Activated CD4-positive, CD25-positive, alpha-beta regulatory T cell treated with anti-CD3 and anti-CD28 coated beads, Interleukin-2, amount 50 U/mL, for 24 hours (primary cell): Measurements from ENCODE around the gene SLC27A2.
"Not testable (repeated sequence)": the region's sequence is repeated elsewhere in the genome, so short reads cannot be mapped to it uniquely, and the experiment has no call there.

Experiments used
- ATAC-seq, 2 donors: fragments of 150-1000 bp; cut with Tn5 transposase; one replicate each; pipeline ENCODE4 v1.10.0; 2021; ENCODE audit warnings: mild to moderate bottlenecking in 1 of 2, moderate library complexity in 1 of 2

SLC27A2 gene

DNA sequence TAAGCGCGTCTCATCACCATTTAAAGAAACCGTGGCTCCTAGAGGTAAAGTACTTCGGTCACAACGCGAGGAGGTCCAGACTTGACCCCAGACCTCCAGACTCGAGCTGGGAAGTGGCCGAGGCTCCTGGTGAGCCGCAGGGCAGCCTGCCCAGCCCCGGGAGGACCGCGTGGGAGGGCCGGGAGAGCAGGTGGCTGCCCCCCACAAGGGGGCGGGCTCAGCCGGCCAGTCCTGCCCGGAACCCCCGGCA lies at the start of gene SLC27A2:
Gene SLC27A2, plus strand, starts transcription at position 228 of the 250 bp plus-strand sequence. CDS start 232 bp downstream, outside the sequence.
- ATAC-seq: no peak

DNA sequence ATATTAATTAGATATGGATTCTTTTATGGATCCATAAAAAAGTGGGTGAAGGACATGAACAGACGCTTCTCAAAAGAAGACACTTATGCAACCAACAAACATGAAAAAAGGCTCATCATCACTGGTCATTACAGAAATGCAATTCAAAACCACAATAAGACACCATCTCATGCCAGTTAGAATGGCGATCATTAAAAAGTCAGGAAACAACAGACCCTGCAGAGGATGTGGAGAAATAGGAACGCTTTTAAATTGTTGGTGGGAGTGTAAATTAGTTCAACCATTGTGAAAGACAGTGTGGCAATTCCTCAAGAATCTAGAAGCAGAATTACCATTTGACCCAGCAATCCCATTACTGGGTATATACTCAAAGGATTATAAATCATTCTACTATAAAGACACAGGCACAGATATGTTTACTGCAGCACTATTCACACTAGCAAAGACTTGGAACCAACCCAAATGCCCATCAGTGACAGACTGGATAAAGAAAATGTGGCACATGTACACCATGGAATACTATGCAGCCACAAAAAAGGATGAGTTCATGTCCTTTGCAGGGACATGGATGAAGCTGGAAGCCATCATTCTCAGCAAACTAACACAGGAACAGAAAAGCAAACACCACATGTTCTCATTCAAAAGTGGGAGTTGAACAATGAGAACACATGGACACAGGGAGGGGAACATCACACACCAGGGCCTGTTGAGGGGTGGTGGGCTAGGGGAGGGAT lies 49.6 kb upstream of the SLC27A2 start:
- not testable (repeated sequence) for ATAC-seq

DNA sequence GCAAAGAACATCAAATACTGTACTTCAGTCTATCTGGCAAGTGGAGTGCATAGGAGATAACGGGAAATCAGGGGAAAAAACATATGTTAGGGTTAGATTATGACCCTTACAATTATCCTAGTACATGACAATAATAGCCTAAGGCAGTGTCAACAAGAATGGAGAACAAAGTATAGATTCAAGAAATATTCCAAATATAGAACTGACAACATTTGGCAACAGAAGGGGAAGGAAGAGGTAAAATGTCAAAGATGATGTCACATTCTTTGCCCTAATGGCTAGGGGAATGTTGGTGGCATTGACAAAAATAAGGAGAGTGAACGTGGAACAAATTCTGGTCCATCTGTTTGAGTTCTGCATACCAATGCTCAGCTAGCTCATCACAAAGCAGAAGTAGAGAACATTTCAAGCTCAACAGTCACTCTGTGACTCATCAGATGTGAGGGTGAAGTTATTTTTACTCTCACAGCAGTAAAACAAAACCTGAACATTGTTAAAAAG lies 47.4 kb upstream of the SLC27A2 start:
- peak in 1 of 2 donors; percentile 39 for ATAC-seq

DNA sequence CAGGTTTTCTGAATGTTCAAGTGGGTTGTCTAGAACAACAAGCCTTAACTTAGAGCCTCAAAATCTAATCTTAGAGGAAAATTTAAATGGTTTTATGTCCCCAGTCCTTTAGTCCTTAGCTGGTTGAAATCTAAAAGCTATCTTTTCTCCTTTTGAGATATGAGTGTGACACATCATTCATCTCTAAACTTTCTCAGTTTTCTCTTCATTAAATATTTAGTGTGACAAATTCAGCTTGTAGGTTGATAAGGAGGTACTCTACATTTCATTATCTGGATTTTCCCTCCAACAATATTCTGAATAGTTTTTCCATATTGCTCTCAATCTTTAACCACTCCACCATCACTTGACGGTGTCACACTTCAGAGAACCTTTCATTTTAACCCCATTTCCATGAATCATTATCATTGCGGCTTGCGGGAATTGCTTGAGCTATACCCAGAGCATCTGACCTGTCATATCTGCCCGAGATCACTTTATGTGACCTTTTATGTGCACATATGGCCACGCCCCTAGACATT lies 46.9 kb upstream of the SLC27A2 start:
- ATAC-seq: peak; percentile 75 to 78

DNA sequence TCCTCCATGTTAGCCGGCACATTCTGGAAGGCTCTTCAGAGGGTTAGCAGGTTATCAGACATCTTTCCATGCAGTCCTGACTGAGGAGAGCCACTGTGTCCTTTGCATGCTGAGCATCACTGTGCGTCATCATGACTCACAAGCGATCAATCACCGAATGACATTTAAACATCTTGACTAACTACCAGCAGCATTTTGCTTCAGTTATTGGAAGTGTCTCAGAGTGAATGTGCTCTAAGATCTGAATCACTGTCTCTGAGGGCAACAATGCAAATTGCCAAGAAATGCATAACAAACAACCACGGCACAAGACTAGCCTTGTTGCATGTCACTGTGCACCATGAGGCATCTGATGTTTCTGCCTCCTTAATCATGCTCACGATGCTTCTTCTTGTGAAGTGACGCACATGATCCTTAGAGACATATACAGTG lies 44.6 kb upstream of the SLC27A2 start:
- peak; percentile 72 to 74 for ATAC-seq

DNA sequence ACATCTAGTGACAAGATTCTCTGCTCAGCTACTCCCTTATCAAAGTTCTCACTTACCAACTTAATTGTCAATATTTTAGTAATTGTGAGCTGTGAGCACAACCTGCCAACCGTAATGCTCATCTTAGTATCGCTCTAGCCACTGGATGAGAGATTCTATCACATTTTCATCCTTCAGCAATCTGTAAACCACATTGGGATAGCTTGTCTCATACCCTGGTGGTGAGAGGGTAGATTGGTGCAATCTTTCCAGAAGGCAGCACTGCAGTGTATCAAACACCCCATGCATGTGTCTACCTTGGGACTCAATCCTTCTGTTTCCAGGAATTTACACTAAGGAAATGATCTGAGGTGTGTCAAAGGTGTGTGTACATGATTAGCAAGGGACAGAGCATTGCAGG lies 44.1 kb upstream of the SLC27A2 start:
- ATAC-seq: no peak

DNA sequence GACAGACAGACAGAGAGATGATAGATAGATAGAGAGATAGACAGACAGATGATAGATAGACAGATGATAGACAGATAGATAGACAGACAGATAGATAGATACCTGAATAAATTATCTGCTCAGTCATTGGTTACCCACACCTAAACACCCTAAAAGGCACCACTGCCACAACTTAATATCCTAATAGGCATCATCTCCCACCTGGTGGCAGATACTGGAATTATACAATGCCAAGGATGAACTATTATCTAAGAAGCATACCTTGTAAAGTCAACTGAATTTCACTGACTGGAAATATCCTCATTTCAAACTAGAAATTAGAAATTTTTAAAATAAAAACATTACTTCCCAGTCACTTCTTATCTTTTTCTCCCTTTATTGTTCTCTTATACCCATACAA lies 43.6 kb upstream of the SLC27A2 start:
- ATAC-seq: no peak

DNA sequence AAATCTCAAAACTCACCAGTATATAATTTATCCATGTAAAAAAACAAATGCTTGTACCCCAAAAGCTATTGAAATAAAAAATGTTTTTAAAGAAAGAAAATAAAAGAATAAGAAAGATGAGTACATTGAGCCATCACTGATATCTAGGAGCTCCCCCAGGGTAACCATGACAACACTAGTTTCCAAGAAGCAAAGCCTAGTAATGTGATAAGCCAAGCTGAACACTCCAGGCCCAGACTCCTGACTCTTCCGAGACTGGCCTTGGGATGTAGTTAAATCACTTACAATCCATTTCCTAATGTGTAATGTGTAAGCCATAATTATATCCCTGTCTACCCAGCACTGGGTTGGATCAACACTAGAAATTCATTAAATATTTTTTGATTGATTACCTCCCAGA lies 41.9 kb upstream of the SLC27A2 start:
- no peak for ATAC-seq

DNA sequence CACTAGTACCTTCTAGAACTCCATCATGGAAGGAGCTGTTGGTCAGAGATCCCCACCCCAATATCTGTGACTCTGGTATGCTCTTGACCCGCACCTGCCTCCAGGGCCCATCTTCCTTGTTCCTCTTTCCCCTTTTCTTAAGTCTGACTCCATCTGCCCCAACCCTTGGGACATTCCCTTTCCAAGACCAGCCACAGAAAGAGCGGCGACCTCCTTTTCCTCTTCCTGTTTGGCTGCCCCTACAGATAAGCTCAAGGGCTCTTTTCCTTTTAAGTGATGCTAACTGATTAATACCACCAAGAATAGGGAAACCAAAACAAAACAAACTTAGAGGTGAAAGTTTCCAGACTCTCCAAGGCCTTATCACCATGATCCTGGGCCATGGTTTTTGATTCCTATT lies 41.0 kb upstream of the SLC27A2 start:
- no peak for ATAC-seq

DNA sequence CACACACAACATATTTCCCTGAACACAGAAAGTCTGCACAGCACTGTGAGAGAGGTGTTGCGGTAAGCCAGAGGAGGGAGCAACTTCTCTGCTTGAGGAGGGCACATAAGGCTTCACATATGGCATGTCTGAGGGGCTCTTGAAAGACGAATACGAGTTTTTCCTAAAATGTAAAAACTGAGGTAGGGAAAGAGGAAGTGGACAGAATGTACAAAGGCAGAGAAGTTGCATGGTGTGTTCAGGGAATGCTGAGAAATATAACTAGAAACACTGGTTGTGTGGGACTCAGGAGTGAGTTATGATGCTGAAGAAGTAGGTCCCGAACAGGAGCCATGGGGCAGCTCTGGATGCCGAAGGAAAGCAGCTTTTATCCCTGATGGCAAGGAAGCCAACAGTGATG lies 40.1 kb upstream of the SLC27A2 start:
- ATAC-seq: no peak

DNA sequence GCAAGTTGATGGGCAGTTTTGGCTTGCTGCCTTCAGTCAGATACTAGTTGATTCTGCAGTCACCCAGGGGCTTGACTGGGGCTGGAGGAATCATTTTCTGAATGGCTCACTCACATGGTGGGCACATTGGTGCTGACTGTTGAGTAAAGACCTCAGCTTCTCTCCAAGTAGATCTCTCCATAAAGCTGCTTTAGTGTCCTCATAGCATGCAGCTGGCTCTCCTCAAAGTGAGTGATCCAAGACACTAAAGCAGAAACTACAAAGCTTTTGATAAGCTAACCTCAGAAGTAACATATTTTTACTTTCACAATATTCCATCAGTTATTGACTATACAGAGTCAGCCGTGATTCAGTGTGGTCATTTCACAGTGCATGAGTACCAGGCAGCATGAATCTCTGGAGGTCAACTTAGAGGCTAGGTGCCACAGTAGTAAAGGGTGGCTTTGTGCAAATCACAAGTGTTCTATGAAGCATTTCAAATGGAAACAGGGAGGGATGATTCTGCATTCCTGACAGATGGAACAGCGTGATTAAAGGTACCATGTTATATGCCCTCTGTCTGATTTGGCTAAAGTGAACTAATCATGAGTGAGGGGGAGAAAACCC lies 38.6 kb upstream of the SLC27A2 start:
- peak in 1 of 2 donors; percentile 37 for ATAC-seq

DNA sequence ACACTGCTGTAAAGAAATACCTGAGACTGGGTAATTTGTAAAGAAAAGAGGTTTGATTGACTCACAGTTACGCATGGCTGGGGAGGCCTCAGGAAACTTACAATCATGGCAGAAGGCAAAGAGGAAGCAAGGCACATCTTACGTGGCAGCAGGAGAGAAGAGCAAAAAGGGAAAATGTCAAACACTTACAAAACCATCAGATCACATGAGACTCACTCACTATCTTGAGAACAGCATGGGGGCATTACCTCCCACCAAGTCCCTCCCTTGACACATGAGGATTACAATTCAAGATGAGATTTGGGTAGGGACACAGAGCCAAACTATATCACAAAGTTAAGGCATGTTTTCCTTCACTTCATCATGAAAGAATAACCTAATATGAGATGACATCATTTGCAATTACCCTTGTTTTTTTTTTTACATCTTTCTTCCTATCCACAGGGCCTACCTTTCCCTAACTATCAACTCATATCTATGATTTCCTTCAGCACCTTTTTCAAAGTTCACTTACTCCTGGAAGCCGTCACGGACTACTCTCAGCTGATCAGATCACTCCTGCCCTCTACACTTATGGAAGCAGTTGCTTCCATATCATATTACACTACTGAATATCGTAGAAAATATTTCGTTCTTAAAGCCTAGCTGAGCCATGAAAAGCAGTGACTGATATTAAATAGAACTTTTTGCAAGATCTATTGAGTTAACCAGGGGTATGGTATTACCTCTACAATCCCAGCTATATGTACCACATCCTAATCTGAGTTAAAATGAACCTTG lies 37.5 kb upstream of the SLC27A2 start:
- no peak for ATAC-seq

DNA sequence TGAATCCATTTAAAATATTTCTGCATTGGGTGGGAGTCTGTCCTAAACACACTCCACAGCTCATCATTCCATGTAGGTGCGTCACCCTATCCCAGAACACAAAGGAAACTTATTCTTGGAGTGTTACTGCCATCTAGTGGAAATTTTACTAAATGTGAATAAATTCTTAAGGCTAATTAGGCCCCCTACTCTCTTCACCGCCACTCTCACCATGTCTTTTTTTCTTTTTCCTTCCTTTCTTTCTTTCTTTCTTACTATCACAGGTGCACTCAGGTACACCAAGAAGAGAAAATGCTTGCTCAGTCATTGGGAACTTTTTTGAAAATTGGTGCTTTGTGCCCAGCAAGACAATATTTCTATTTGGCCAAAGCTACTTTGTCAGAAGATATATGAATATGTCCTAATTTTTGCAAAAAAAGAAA lies 36.5 kb upstream of the SLC27A2 start:
- ATAC-seq: peak; percentile 18 to 55

DNA sequence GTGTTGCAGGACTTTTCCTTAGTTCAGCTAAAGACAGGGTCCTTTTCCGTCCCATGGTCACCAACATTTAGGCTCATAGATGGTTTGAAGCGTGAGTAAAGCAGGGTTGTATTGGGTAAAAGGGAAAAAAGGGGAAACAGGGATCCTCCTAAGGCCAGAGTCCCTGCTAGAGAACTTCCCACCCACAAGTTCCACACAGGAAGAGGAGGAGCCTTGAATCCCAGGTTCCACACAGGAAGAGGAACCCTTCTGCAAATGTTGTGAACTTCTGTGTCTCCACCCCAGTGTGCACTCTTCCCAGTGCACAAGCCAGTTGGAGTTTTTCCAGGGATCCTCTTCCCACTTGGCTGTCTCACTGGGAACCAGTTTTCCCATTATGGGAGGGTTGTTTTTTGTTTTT lies 35.4 kb upstream of the SLC27A2 start:
- no peak for ATAC-seq

DNA sequence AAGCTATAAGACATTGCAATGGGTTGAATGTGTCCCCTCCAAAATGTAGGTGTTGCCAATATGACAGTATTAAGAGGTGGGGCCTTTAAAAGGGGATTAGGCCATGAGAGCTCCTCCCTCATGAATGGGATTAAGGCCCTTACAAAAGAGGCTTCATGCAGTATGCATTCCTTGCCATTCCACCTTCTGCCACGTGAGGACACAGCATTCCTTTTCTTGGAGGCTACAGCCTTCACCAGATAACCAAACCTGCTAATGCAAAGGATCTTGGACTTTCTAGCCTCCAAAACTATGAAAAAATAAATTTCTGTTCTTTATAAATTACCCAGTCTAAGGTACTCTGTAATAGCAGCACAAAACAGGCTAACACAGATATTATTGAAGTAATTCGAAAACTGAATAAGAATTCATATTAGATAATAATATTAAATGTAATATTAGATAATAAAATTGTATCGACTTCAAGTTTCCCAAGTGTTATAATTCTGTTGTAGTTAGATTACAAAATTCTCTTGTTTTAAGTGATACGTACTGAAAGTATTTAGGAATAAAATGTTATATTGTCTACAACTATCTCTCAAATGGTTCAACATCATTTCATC lies 33.5 kb upstream of the SLC27A2 start:
- ATAC-seq: no peak

DNA sequence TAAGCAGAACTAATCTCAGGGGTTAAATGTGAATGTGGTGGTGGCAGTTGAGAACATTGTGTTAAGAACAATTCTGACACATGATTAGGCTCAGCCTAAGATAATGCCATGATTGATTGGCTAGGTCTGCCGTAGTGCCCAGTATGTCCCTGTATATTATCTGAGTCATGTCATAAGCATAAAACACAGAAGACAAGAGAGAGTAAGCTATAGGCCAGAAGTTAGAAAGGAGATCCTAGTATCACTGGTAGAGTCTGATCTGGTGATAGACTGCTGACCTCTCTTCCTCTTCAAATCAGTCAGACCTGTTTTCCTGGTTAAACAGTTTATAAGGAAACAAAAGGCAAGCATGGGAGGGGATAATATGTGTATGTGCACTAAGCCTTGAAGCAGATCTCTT lies 32.9 kb upstream of the SLC27A2 start:
- ATAC-seq: no peak

DNA sequence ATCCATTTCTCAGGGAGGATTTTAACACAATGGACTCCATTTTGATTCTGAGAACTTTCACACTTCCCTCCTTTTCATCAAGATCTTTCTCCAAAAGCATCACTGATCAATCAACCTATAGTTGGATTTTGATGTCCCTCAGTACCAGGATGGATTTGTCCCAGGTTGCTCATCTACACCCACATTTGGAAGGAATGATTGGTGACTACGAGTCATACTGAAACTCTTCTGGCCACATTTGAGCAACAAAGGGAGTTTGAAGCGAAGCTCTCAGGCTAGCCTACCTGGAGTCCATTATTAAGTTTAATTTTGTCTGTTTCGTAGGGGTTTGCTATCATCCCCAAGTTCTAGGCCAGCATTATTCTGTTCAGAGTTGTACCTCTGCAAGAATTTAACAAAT lies 31.6 kb upstream of the SLC27A2 start:
- no peak for ATAC-seq

DNA sequence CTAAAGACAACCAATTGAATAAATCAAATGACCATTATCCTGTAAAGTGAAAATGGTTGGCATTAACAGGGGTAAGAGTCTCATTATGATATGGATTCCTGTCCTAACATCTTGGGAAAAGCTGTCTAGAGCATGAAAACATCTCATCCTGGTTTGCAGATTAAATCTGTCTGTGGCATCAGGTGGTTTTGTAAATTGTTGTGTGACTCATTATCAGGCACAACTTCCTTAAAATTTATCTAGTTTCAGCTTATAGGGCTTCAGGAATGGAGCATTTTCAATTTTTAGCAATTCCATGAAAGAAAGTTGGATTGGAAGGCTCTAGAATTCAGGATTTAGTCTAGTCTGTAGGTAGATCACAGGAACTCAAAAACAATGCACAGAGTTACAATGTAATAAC lies 31.1 kb upstream of the SLC27A2 start:
- no peak for ATAC-seq

DNA sequence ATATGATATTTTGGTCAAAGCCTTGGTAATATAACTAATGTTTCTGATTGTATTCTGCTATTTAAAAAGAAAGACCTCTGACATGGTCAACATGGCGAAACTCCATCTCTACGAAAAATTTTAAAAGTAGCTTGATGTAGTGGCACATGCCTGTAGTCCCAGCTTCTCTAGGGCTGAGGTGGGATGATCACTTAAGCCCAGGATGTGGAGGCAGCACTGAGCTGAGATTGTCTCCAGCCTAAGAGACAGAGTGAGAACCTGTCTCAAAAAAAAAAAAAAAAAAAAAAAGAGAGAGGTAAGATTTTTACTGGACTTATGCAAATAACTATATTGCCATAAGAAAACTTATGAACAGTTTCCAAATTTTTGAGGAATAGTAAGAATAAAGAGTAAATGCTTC lies 30.5 kb upstream of the SLC27A2 start:
- ATAC-seq: no peak

DNA sequence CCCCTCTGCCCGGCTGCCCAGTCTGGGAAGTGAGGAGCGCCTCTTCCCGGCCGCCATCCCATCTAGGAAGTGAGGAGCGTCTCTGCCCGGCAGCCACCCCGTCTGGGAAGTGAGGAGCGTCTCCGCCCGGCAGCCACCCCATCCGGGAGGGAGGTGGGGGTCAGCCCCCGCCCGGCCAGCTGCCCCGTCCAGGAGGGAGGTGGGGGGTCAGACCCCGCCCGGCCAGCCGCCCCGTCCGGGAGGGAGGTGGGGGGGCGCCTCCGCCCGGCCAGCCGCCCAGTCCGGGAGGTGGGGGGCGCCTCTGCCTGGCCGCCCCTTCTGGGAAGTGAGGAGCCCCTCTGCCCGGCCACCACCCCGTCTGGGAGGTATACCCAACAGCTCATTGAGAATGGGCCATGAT lies 23.8 kb upstream of the SLC27A2 start:
- ATAC-seq: not testable (repeated sequence)

DNA sequence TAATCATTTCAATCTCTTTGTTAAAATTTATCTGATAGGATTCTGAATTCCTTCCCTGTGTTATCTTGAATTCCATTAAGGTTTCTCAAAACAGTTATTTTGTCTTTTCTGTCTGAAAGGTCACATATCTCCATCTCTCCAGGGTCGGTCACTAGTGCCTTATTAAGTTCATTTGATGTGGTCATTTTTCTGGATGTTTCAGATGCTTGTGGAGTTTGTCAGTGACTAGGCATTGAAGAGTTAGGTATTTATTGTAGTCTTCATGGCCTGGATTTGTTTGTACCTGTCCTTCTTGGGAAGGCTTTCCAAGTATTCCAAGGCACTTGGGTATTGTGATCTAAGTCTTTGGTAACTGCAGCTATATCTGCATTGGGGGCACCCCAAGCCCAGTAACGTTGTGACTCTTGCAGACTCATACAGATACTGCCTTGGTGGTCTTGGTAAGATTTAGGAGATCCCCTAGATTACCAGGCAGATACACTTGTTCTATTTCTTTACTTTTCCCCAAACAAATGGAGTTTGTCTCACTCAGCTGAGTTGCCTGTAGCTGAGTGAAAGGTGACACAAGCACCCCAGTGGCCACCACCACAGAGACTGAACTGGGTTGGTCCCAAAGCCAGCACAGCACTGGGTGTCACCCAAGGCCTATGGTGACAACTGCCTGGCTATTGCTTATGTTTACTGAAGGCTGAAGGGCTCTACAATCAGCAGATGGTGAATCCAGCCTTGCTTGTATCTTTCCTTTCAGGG lies 18.9 kb upstream of the SLC27A2 start:
- no peak for ATAC-seq

DNA sequence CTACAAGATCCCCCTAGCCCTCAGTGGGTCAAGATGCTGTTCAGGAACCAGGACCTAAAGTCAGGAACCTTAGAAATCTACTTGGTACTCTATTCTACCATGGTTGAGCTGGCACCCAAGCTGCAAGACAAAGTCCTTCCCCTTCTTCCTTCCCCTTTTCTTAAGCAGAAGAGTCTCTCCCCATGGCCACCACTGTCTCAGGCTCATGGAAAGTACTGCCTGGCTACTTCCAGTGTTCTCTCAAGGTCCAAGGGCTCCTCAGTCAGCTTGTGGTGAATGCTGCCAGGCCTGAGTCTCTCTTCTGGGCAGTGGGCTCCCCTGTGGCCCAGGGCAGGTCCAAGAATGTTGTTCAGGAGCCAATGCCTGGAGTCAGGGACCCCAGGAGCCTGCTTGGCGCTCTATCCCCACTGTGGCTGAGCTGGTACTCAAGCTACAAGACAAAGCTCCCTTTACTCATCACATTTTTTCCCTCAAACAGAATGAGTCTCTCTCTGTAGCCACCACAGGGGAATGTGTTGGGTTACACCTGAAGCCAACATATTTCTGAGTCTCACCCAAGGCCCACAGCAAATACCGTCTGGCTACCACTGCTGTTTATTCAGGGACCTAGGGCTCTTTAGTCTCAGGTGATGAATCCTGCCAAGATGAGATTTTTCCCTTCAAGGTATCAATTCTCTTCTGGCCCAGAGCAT lies 18.1 kb upstream of the SLC27A2 start:
- no peak for ATAC-seq
